RCC 7860 (cell line): ENCODE measurements around the gene ZFYVE21.
A peak's percentile ranks its signal among the peaks of the same experiment; 100 is the strongest.

ENCODE experiments used
- DNase-seq: peaks from one replicate; pipeline ENCODE4 v3.0.0-alpha.2; 2015; ENCODE audit warnings: low spot score
- FAIRE-seq: peaks from 2 replicates; lab custom pipeline; 2012; peaks lifted over from hg19 to GRCh38; lab: Jason Lieb, UNC

Gene ZFYVE21

DNA sequence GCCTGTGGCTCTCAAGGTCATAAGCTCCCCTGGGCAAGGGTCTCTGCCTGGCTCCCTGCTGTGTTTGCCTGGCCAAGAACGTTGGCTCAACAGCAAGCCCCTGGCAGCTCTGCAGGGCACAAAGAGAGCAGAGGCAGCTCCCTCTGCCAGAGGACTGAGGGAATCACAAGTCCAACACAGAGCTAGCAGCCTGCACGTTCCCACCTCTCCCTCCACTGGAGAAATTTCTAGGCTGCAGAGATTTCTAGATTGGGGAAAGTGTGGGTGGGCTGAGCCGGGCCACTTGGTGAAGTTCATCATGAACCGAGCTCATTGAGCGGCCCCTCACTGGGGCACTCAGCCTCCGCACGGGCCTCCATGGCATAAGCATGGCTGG lies 19.8 kb downstream of the ZFYVE21 start:
- FAIRE-seq, result no peak
- DNase-seq, result no peak

DNA sequence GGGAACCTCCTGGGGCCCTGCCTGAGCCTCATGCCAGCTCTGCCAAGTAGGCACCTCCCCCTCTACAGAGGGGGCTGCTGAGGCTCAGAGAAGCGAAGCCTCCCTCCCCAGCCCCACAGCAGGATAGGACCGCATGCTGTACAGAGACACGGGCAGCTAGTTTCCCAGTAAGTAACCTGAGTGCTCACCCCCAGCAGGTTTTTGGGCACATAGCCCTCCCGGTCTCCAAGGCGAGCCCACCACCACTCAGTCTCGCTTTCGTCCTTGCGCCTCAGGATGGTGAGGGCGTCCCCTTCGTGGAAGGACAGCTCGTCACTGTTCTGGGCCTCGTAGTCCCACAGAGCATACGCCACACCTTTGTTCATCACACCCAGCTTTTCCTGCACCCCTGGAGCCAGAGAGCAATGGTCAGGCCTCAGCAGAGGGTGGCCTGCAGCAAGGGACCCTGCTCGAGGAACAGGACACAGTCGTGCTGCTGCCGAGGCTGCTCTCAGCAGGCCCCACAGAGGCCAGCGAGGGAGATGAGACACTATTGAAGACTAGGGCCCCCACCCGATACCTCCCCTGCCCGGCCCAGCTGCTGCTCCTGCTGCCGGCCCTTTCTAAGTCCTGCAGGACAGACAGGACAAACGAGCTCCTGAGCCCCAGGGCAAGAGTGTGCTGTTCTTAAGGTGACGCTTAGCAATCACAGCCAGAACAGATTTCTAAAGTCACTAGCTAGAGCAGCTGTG lies 20.4 kb downstream of the ZFYVE21 start:
- FAIRE-seq (no peak), DNase-seq (no peak)

DNA sequence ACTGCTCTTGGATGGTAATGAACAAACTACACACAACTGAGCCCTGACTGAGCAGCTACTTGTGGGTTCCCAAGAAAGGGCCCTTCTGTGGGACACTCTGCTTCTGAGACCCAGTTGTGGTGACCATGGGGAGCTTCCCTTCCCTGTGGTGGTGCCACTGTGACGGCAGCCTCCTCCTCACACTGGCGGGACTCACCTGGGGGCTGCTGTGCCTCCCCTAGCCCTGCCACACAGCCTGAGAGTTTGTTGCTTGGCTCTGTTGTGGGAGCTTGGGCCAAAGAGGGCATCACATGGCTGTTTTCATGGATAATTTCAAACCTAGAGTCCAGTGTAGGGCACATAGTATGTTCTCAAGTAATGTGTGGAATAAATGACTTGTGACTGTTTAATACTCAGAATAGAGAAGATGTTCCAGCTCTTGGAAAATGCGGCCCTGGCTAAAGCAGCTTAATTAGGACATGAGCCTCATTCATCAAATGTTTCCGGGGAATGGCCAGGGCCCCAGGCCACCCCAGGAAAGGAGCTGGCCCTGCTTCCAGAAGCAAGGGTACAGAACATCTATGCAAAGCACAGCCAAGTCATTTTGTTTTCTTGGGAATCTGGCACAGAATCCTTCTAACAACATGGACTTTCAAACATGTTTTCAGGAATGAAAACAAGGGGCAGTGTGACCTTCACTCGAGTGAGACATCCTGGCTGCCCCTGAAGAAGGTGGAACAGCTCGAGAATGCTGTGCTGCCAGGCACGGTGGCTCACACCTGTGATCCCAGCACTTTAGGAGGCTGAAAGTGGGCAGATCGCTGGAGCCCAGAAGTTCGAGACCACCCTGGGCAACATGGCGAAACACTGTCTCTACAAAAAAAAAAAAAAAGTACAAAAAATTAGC lies 21.2 kb downstream of the ZFYVE21 start:
- no peak for DNase-seq
- no peak for FAIRE-seq

DNA sequence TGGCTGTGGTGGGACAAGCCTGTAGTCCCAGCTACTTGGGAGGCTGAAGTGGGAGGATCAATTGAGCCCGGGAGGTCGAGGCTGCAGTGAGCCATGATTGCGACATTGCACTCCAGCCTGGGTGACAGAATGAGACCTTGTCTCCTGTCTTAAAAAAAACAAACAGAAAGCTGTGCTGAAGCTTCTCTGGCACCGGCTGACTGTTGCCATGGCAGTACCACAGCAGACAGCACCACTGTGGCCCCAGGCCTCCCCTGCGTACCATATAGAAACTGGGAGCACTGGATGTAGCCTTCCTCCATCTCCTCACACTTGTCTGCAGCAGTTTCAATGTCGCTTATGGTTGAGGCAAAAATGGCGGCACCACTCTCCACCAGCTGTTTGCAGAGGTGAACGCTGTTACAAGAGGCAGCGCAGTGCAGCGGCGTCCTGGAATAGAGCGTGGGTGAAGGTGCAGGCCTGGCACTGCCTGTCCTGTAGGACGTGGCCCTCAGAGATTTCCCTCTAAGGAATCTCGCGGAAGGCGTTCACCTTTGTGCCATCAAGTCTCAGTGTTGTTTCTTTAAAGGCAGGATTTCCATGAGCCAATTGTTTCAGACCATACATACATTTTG lies 21.9 kb downstream of the ZFYVE21 start:
- FAIRE-seq, result no peak
- no peak for DNase-seq

DNA sequence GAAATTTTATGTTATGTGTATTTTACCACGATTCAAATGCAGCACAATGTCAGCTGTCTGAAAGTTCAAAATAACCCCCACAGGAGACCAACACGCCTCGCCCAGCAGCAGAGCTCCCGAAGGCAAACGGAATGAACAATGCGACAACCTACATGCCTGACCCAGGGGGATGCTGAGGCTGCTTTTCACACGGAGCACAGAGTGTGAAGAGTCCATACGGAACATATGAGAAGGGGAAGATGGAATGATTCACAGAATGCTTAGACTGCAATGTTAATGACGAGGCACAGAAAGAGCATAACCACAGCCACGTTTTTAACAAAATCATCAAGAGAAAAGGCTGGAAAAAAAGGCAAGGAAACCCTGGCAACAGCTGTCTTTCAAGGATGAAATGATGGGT lies 22.6 kb downstream of the ZFYVE21 start:
- FAIRE-seq, result no peak

DNA sequence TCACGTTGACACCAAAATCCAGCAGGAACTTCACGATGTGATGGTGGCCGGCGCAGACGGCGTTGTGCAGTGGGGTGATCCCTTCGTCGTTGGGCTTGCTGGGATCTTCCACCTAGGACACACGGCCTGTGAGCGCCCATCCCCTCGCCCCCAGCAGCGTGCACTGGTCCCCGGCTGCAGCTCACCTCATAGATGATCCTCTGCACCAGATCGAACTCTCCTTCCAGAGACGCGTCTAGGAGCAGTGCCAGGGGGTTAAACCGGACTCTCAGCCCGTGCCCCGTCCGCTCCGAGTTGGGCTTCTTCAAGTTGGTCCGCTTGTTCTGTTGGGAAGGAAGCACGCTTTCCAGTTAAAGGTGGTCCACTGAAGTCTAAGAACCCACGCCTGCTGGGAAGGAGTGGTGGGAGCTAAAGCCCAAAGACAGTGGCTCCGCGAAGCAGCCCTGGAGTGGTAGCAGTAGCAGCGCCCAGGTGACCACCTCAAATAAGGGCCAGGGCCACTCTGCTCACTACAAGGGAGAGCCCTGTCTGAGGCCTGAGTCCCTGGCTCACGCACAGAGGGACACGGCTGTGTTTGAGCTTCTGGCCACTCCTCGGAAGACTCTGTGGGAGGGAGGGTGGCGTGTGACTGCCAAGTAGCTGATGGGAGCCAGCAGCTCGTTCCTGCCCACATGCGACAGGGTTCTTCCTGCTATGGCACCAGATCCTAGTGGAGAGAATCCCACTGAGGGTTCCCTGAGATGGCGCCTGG lies 23.3 kb downstream of the ZFYVE21 start:
- DNase-seq (no peak), FAIRE-seq (no peak)

More for the DNA sequence above, 22.6 kb downstream of the ZFYVE21 start:
- DNase-seq, result no peak

DNA sequence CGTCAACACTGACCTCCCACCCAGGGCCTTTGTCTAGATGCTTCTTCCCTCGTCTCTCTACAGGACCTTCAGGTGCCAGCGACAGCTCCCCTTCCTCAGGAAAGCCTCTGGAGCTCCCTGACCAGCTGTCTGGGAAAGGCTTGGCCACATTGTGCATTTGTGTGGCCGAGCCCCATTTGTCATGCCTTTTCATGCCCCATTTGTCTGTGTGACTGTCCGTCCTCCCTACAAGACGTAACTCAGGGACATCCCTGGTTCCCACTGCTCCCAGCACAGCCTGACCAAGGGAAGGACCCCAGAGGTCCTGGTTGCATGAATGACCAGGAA lies 23.8 kb downstream of the ZFYVE21 start:
- DNase-seq (no peak), FAIRE-seq (no peak)

DNA sequence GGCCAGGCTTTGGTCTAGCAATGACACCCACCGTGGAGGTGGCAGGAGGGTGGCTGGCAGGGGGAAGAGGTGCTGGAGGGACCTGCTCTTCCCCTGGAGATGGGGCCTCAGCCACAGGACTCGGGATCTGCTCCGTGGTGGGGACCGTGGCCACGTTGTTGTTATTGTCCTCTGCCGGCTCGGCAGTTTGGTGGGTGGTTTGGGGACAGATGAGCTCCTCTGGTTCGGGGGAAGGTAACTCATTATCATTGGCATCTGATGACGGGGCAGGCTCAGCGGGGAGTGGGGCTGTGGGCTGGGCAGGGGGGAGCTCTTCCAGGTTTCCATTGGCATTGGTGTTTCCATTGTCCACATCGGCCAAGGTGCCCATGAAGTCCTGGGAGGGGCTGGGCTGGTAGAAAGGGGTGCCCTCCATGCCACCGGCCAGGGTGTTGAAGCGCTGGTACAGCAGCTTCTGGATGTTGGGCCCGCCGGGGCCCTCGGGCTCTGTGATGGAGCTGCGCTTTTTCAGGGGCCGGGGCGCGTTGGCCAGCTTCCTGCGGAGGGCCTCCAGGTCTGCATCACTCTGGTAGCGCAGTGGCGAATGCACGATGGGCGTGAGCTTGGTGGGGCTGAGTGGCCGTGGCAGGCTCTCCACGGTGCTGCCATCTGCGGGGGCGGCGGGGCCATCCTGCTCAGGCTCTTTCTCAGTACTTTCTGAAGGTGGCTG lies 24.3 kb downstream of the ZFYVE21 start:
- FAIRE-seq (no peak), DNase-seq (no peak)

DNA sequence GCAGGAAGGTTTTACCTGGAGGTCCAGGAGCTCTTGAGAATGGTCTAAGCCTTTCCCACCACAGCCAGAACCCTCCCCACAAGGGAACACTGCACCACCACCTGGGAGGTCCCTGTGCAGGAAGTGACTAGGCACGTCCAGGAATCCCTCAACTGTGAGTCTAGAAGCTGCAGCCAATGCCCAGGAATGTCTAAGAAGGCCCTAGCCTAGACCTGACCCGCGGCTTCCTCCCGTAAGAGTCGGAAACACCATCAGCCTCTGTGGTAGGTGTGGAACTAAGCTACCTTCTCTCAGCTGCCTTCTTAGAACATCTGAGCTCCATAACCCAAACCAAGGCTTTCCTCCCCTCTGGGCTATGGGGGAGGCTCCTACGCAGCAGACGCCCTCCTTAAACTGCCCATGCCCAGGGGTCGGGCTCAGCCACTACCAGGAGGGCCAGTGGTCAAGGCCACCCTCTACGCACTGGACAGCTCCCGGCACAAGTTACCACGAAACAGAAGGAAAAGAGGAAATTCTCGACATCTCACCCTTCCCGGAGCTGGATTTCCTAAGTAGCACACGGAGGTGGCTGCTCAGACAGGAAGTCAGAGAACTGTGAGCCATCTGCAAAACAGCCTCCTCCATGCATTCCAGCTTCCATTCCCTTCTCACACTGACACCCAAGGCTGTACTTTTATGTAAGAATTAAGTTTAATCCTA lies 25.5 kb downstream of the ZFYVE21 start:
- FAIRE-seq (no peak), DNase-seq (no peak)

DNA sequence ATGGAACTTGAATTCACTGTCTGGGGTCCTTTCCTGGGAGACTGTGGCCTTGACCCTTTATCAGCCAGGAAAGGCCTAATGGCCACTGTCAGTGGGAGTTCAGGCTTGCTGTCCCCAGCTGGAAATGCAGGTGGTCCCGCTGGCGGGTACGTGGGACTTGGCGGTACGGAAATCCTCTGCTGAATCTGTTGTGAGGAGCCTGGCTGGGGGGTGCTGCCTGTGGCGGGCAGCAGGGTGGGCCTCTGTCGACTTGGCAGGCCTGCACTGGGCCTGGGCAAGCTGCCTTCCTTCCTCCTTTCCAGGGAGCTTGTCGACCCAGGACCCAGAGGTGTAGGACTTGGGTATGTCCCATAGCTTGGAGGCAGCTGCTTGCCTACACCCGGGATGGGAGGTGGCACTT lies 26.3 kb downstream of the ZFYVE21 start:
- DNase-seq (no peak), FAIRE-seq (no peak)

DNA sequence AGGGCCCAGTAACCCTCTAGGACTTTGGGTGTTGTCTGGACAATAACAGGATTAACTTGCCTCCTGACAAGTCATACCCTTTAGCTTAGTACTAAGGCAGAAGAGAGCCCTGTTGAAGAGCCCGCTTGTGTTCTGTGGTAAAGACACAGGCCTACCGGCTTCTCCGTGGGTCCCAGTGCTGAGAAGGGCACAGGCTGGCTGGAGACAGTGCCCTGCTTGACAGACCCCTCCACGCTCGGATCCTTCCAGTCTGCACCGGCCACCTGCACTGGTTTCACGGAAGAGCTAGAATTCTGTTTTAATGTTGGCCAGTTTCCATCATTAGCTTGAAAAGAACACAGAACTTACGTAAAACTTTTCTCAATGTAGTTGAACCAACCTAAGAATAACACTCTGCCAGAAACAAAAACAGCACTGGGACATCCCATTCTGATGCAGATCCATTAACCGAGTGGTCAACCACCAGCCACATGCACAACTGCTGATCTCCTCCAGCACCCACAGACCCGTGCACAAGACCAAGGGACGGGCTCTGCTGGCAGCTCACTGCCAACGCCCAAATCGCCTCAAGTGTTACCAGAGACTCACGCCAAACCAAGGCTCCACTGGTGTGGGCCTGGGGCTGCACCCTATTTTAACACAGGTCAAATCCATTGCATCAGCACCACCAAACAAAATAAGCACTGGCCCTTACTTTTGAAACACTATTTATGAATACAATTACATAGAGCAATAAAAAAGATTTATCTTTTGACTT lies 27.1 kb downstream of the ZFYVE21 start:
- no peak for DNase-seq
- FAIRE-seq, result no peak

DNA sequence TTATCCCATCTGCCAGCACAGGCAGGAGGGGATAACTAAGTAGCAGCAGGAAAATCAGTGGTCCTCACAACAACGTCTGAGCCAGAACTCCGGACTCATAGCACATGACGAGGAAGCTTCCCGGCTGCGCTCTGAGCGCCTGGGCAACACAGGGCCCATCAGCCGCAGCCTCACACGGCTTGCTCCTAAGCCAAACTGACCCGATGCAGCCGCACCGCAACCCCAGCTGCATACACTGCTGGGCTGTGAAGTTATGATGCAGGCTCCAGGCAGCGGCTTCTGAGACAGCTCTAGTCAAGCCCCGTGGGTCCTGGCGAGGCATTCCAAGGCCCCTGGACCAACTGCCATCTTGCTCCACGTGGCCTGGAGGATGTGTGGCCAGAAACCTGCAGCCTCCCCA lies 28.1 kb downstream of the ZFYVE21 start:
- FAIRE-seq (no peak), DNase-seq (no peak)

DNA sequence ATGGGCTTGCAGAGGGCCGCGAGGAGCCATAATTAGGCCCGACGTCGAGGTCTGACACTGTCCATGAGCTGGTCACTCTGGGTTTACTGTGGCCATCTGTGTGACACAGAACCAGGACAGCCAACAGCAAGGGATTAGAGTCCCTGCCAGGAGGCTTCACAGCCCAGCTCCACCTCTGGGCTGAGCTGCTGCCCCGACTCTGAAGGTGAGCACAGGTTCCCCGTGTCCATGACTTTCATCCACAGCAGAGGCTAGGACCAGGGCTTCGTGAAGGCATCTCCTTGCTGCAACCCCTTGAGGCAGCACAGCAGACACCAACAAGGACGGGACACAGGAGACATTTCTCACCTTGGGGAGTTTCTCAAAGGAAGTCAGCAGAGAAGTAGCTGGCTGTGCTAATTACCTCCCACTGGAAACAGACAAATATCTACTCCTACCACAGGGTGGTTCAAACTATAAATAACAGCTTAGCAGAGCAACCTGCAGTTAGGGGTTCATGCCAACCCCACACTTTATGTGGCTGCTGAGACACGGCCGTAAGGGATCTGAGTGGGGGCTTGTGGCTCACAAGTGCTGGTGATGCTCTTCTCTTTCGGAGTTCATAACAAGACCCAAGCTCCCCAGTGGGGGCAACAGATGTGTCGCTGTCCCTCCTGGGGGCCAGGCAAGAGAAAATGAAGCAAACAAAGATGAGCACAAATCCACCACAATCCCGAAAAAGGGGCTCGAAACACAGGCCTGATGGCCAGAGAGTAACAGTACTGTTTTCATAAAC lies 29.2 kb downstream of the ZFYVE21 start:
- DNase-seq (no peak), FAIRE-seq (no peak)

DNA sequence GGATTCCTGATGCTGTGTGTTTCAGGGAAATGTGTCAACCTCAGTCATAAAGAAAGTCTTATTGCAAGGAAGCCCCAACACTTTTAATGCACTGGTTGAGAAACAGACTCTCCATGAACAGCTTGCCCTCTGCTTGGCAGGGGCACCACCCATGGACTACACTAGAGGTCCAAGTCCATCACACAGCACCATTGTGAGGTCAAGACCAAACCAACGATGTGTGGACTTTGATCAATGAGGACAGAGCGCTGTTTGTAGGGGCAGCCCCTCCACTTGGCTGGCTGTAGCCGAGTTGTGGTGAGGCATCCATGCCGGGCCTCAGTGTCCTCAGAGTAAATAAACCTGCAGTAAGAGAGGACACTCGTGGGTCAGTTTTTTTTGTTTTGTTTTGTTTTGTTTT lies 29.8 kb downstream of the ZFYVE21 start:
- DNase-seq (no peak), FAIRE-seq (no peak)

DNA sequence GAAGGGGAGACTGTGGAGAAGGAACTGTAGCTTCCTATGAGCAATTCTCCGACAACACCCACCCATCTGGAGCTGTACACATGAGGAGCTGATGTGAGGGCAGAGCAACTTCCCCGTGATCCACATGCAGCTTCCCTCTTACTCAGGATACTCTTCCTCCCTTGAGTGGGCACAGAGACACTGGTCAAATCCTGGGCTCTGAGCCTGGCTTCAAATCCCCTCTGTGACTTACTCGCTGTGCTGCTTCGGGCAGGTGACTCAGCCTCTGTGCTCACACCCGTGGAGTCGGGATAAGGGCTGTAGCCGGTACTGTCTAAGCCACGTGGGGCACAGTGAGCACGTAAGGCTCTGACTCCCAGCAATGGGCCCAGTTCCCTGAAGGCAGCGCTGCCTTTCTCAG lies 31.1 kb downstream of the ZFYVE21 start:
- FAIRE-seq (peak; percentile 76), DNase-seq (peak; percentile 78)

DNA sequence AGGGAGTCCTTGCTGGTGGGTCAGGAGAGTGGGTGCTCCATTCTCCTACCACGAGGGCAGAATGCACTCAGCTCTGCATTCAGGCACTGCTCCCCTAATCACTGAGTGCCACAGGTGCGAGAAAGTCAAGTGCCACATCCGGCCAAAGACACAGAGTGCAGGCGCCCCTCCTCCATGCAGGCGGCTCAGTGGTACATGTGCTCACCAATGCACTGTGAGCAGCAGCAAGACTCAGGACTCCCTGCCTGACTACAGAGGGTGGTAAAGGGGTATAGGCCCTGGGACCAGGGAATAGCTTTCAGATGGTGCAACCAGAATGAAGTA lies 32.9 kb downstream of the ZFYVE21 start:
- FAIRE-seq, result no peak
- DNase-seq, result no peak

DNA sequence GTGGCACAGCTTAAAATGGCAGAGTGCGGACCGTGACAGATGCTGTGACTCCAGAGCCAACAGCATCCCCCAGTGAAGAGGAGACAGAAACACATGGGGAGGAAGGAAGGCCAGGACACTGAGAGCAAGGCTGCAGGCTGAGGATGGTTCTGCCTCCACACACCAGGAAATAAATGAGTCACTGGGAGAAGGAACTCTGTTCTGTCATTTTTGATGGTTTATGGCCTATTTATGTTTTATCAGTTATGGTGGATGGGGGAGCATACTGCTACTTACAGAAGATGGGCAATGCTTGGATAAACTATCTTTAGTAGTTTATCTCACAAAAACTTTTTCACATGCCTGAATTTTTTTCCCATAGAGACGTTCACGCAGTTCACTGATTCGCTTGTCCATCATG lies 33.8 kb downstream of the ZFYVE21 start:
- DNase-seq, result no peak

DNA sequence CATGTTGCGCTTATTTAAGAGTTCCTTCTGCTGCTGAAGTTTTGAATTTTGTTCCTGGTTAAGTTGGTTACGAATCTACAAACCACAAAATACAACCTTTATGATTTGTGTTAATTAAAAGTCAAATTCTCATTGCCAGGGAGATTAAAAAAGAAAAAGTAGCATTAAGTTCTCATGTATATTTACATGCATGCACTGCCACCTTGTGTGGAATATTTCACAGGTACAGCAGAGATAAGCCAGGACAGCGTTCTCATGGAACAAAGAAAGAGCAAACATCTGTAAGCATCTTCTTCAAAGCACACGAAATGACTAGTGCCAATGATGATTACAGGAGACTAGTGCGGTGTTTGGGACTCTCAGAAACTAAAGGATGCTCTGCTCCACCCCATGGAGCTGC lies 34.2 kb downstream of the ZFYVE21 start:
- DNase-seq (no peak), FAIRE-seq (no peak)

More for the DNA sequence above, 33.8 kb downstream of the ZFYVE21 start:
- FAIRE-seq, result no peak

DNA sequence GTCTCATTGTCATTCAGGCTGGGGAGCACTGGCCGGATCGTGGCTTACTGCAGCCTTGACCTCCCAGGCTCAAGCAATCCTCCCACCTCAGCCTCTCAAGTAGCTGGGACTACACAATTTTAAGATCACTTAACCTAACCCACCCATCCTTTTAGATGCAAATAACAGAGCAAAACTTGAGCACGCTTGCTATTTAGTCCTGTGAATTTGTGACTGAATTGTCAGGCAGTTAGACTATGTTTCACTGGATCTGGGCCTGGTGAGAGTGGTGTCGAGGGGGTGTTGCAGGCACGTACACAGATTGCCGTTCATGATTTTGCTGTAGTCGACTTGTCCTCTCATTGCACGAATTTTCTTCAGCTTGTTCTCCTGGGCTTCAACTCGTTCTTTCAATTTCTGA lies 38.2 kb downstream of the ZFYVE21 start:
- FAIRE-seq (no peak), DNase-seq (no peak)
